Renal pelvis (tissue), 4 donors: ENCODE data around the gene SRRM3. TPM values are rescaled to one million over a fixed set of nuclear protein-coding genes. Genes with fewer than 3 reads are reported as not detected.
"Not testable (repeated sequence)": the region's sequence is repeated elsewhere in the genome, so short reads cannot be mapped to it uniquely, and the experiment has no call there.

Experiments
- DNase-seq: peaks from one replicate; pipeline ENCODE4 v3.0.0-alpha.2; 2013
- polyA plus RNA-seq, 3 donors: library from polyadenylated mRNA; unstranded; fragments of 120-200 nt; gene quantifications; one replicate each; pipeline ENCODE4 v1.2.1, GENCODE V29; 2013; ENCODE audit not compliant: insufficient read length in 3 of 3

The SRRM3 gene
- polyA plus RNA-seq, 3 donors: 2.1 to 3.0 (median 2.2) TPM

- no peak for DNase-seq
These were observed 24.3 kb downstream of the SRRM3 start for GRCh38 chr7:76225951-76226350.

GRCh38 chr7:76226878-76227423 is 25.3 kb downstream of the SRRM3 start:
- DNase-seq: not testable (repeated sequence)

- DNase-seq: no peak
These were observed 28.5 kb downstream of the SRRM3 start for GRCh38 chr7:76230214-76230613.

GRCh38 chr7:76231071-76231470 is 29.4 kb downstream of the SRRM3 start:
- no peak for DNase-seq

- DNase-seq: no peak
These were observed 29.9 kb downstream of the SRRM3 start for GRCh38 chr7:76231583-76231982.

- no peak for DNase-seq
These were observed 31.0 kb downstream of the SRRM3 start for GRCh38 chr7:76232698-76233097.

- no peak for DNase-seq
These were observed 32.0 kb downstream of the SRRM3 start for GRCh38 chr7:76233538-76234281.

GRCh38 chr7:76234282-76234584 is 32.5 kb downstream of the SRRM3 start:
- no peak for DNase-seq

GRCh38 chr7:76234931-76235441 is 33.3 kb downstream of the SRRM3 start:
- peak; percentile 64 for DNase-seq

GRCh38 chr7:76236224-76236623 is 34.5 kb downstream of the SRRM3 start:
- no peak for DNase-seq

- DNase-seq: no peak
These were observed 36.6 kb downstream of the SRRM3 start for GRCh38 chr7:76238326-76238725.

GRCh38 chr7:76241141-76241540 is 39.4 kb downstream of the SRRM3 start:
- no peak for DNase-seq

GRCh38 chr7:76242517-76243063 is 40.9 kb downstream of the SRRM3 start:
- DNase-seq: not testable (repeated sequence)

- no peak for DNase-seq
These were observed 43.2 kb downstream of the SRRM3 start for GRCh38 chr7:76244781-76245391.

GRCh38 chr7:76246804-76247389 is 45.2 kb downstream of the SRRM3 start:
- DNase-seq: no peak

GRCh38 chr7:76247938-76248337 is 46.2 kb downstream of the SRRM3 start:
- DNase-seq: no peak

- DNase-seq: no peak
These were observed 50.3 kb downstream of the SRRM3 start for GRCh38 chr7:76252021-76252420.

GRCh38 chr7:76254781-76255180 is 53.1 kb downstream of the SRRM3 start:
- DNase-seq: no peak

GRCh38 chr7:76257973-76258372 is 56.3 kb downstream of the SRRM3 start:
- DNase-seq: no peak

- no peak for DNase-seq
These were observed 57.7 kb downstream of the SRRM3 start for GRCh38 chr7:76259124-76260093.

GRCh38 chr7:76260171-76260703 is 58.5 kb downstream of the SRRM3 start:
- DNase-seq: peak; percentile 59
